Measurements from ENCODE around the gene TPST2.

DNA sequence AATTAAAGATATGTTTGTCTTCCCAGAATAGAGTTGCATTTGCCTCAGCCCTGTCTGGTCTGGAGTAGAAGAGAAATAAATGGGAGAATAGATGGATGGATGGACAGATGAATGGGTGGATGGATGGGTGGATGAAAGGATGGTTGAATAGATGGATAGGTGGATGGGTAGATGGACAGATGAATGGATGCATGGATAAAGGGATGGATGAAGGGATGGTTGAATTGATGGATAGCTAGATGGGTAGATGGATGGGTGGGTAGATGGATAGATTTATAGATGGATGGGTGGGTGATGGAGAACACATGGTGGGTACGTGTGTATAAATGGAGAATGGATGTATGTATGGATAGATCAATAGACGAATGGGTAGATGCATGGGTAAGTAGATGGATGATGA is 19.4 kb upstream of the TPST2 start:
- TF ChIP-seq, protein P1, sequence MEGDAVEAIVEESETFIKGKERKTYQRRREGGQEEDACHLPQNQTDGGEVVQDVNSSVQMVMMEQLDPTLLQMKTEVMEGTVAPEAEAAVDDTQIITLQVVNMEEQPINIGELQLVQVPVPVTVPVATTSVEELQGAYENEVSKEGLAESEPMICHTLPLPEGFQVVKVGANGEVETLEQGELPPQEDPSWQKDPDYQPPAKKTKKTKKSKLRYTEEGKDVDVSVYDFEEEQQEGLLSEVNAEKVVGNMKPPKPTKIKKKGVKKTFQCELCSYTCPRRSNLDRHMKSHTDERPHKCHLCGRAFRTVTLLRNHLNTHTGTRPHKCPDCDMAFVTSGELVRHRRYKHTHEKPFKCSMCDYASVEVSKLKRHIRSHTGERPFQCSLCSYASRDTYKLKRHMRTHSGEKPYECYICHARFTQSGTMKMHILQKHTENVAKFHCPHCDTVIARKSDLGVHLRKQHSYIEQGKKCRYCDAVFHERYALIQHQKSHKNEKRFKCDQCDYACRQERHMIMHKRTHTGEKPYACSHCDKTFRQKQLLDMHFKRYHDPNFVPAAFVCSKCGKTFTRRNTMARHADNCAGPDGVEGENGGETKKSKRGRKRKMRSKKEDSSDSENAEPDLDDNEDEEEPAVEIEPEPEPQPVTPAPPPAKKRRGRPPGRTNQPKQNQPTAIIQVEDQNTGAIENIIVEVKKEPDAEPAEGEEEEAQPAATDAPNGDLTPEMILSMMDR (IDR thresholded peaks at IDR 0.05), result no peak
- no peak for TF ChIP-seq POLR2A (IDR thresholded peaks at IDR 0.05)

All from testis (tissue), 2 donors.